GM23338 (cell line): Measurements from ENCODE around the gene MAGI1. TPM values are rescaled to one million over a fixed set of nuclear protein-coding genes. Genes with fewer than 3 reads are reported as not detected.
"Not testable (repeated sequence)": the region's sequence is repeated elsewhere in the genome, so short reads cannot be mapped to it uniquely, and the experiment has no call there.

Source experiments
- ATAC-seq: fragments of 200-7000 bp; cut with Tn5 transposase; 3 replicates; pipeline ENCODE4 v1.9.1; 2020
- DNase-seq: peaks from one replicate; pipeline ENCODE4 v3.0.0-alpha.2; 2015; ENCODE audit warnings: low spot score
- H2AFZ ChIP-seq: fragments of 200-600 bp; sonication (generic); 2 replicates; pipeline ENCODE4 v1.8.0; 2016; ENCODE audit warnings: antibody characterized with exemption, mild to moderate bottlenecking, moderate library complexity
- H3F3A ChIP-seq: fragments of 200-600 bp; sonication (generic); replicated peaks from 2 replicates; pipeline ENCODE4 v1.8.0; 2017; ENCODE audit warnings: antibody characterized with exemption, mixed run types, low read depth
- H3K27ac ChIP-seq: fragments of 200-600 bp; sonication (generic); 2 replicates; pipeline ENCODE4 v1.6.1; 2016; ENCODE audit warnings: low read depth
- H3K27me3 ChIP-seq: fragments of 200-600 bp; sonication (generic); 2 replicates; pipeline ENCODE4 v1.8.0; 2016; ENCODE audit warnings: mild to moderate bottlenecking, mixed run types, moderate library complexity; ENCODE audit not compliant: insufficient read depth
- H3K36me3 ChIP-seq: fragments of 200-600 bp; sonication (generic); 2 replicates; pipeline ENCODE4 v1.8.0; 2016; ENCODE audit warnings: mild to moderate bottlenecking; ENCODE audit not compliant: insufficient read depth
- H3K4me1 ChIP-seq: fragments of 200-600 bp; sonication (generic); 2 replicates; pipeline ENCODE4 v1.8.0; 2016; ENCODE audit warnings: mild to moderate bottlenecking, moderate library complexity; ENCODE audit not compliant: insufficient read depth
- H3K4me2 ChIP-seq: fragments of 200-600 bp; sonication (generic); 2 replicates; pipeline ENCODE4 v1.7.1; 2017; ENCODE audit warnings: mixed run types
- H3K4me3 ChIP-seq: fragments of 200-600 bp; sonication (generic); 2 replicates; pipeline ENCODE4 v1.6.1; 2016; ENCODE audit warnings: mixed run types
- H3K79me2 ChIP-seq: fragments of 200-600 bp; sonication (generic); replicated peaks from 2 replicates; pipeline ENCODE4 v1.8.0; 2017; ENCODE audit warnings: mild to moderate bottlenecking; ENCODE audit not compliant: insufficient read depth
- H3K9me2 ChIP-seq: fragments of 200-600 bp; sonication (generic); 2 replicates; pipeline ENCODE4 v1.8.0; 2017; ENCODE audit not compliant: insufficient read depth
- H4K20me1 ChIP-seq: fragments of 200-600 bp; sonication (generic); replicated peaks from 2 replicates; pipeline ENCODE4 v1.8.0; 2017; ENCODE audit warnings: mild to moderate bottlenecking; ENCODE audit not compliant: insufficient read depth
- H3K27ac Mint-ChIP-seq: 2 replicates; pipeline ENCODE4 v1.8.0; 2020; ENCODE audit warnings: inconsistent platforms, mild to moderate bottlenecking, moderate library complexity, mixed read lengths
- H3K27me3 Mint-ChIP-seq: 3 replicates; pipeline ENCODE4 v1.8.0; 2022; ENCODE audit warnings: low read depth, mild to moderate bottlenecking, moderate library complexity, mixed read lengths, inconsistent platforms; ENCODE audit not compliant: insufficient read depth, poor library complexity
- H3K36me3 Mint-ChIP-seq: 3 replicates; pipeline ENCODE4 v1.8.0; 2021; ENCODE audit warnings: low read depth, mild to moderate bottlenecking, inconsistent platforms, moderate library complexity, mixed read lengths
- H3K4me1 Mint-ChIP-seq: 3 replicates; pipeline ENCODE4 v1.8.0; 2020; ENCODE audit warnings: mild to moderate bottlenecking, inconsistent platforms, mixed read lengths
- H3K4me3 Mint-ChIP-seq: 3 replicates; pipeline ENCODE4 v1.8.0; 2021; ENCODE audit warnings: moderate library complexity, mild to moderate bottlenecking, inconsistent platforms, mixed read lengths
- H3K9me3 Mint-ChIP-seq: 3 replicates; pipeline ENCODE4 v1.8.0; 2020; ENCODE audit warnings: moderate library complexity, mild to moderate bottlenecking, inconsistent platforms, mixed read lengths
- CREB1 ChIP-seq: fragments of 250-450 bp; sonication (Bioruptor Pico); IDR thresholded peaks from 2 replicates; pipeline ENCODE4 v1.5.0; 2020; ENCODE audit warnings: low read depth, mild to moderate bottlenecking, moderate library complexity
- CTCF ChIP-seq, 2 experiments: fragments of 200-600 bp in 1 of 2; sonication (generic) in 1 of 2; conservative IDR thresholded peaks; 2 replicates each; pipeline versions ENCODE4 v1.5.1 to v1.6.1; 2016 to 2017; ENCODE audit warnings: antibody characterized with exemption in 2 of 2, low read depth in 2 of 2, mild to moderate bottlenecking in 2 of 2, moderate library complexity in 1 of 2
- ETS1 ChIP-seq: IDR thresholded peaks from 2 replicates; pipeline ENCODE4 v1.6.1; 2016; ENCODE audit warnings: antibody characterized with exemption
- EZH2 ChIP-seq: fragments of 200-600 bp; sonication (generic); IDR thresholded peaks from one replicate; pipeline ENCODE4 v1.8.0; 2017; ENCODE audit warnings: antibody characterized with exemption, mild to moderate bottlenecking, low read depth; ENCODE audit not compliant: unreplicated experiment
- EZH2phosphoT487 ChIP-seq: fragments of 200-600 bp; sonication (generic); IDR thresholded peaks from one replicate; pipeline ENCODE4 v1.8.1; 2018; ENCODE audit warnings: antibody characterized with exemption; ENCODE audit not compliant: unreplicated experiment
- JUNB ChIP-seq: IDR thresholded peaks from one replicate; pipeline ENCODE4 v1.6.1; 2016; ENCODE audit warnings: antibody characterized with exemption; ENCODE audit not compliant: unreplicated experiment
- POLR2AphosphoS5 ChIP-seq: IDR thresholded peaks from 2 replicates; pipeline ENCODE4 v1.6.1; 2016; ENCODE audit warnings: antibody characterized with exemption, low read depth
- REST ChIP-seq: IDR thresholded peaks from one replicate; pipeline ENCODE4 v1.6.1; 2018; ENCODE audit warnings: antibody characterized with exemption; ENCODE audit not compliant: unreplicated experiment
- STAT1 ChIP-seq: IDR thresholded peaks from one replicate; pipeline ENCODE4 v1.6.1; 2016; ENCODE audit warnings: antibody characterized with exemption; ENCODE audit not compliant: unreplicated experiment
- ZNF114 ChIP-seq: fragments of 250-450 bp; sonication (Bioruptor Pico); IDR thresholded peaks from 2 replicates; pipeline ENCODE4 v1.5.0; 2020; ENCODE audit warnings: mild to moderate bottlenecking, moderate library complexity
- ZNF331 ChIP-seq: fragments of 250-450 bp; sonication (Bioruptor Pico); IDR thresholded peaks from 2 replicates; pipeline ENCODE4 v1.5.0; 2020; ENCODE audit warnings: low read depth, mild to moderate bottlenecking, moderate library complexity
- polyA plus RNA-seq: library from polyadenylated mRNA; unstranded; fragments of >200 nt; fragmentation: Nextera tagmentation; extraction: Ambion mirVana; gene quantifications from 2 replicates; pipeline ENCODE4 v1.2.1, GENCODE V29; 2016
- total RNA-seq: library from RNA; depleted of rRNA; stranded (reverse); fragments of >200 nt; shearing (Covaris generic); gene quantifications from 2 replicates; pipeline ENCODE4 v1.2.3, GENCODE V29; 2014

MAGI1 gene
- total and polyA plus RNA-seq, 2 experiments from 2014 or later = 27.4 to 71.2 TPM

DNA sequence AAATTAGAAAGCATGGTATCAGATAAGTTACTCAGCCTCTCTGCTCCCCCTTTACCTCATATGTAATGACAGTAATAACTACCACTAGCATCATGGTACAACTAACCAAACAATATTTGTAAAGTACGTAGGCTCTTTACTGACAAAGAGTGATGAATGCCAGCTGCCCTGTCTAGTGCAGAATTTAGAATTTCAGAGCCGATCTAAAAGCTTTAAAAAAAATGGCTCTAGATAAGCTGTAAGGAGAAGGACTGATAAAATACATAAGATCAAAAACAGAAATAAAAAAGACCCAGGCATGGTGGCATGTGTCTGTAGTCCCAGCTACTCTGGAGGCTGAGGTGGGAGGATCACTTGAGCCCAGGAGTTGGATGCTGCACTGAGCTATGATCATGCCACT is 424.1 kb downstream of the MAGI1 start (continued):
- TF ChIP-seq ETS1 (no peak), JUNB (no peak), REST (no peak), EZH2phosphoT487 (no peak), POLR2AphosphoS5 (no peak)

DNA sequence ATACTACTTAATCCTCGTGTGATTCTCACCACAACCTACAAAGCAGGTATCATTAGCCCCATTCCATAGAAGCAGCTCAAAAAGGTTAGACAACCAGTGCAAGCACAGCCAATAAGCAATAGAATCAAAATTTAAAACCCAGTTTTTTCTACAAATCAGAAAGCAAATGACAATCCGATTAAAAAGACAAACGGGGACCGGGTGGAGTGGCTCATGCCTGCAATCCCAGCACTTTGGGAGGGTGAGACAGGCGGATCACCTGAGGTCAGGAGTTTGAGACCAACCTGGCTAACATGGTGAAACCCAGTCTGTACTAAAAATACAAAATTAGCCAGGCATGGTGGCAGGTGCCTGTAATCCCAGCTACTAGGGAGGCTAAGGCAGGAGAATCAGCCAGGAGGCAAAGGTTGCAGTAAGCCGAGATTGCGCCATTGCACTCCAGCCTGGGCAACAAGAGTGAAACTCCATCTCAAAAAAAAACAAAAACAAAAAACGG is 430.7 kb downstream of the MAGI1 start:
- not testable (repeated sequence) for H3K27me3 Mint-ChIP-seq, H2AFZ ChIP-seq, H3K36me3 ChIP-seq, H3K9me3 Mint-ChIP-seq, H3F3A ChIP-seq, H3K4me3 Mint-ChIP-seq, H3K27ac ChIP-seq, H3K9me2 ChIP-seq, DNase-seq, H4K20me1 ChIP-seq, H3K36me3 Mint-ChIP-seq, H3K79me2 ChIP-seq, H3K4me3 ChIP-seq, H3K27ac Mint-ChIP-seq, ATAC-seq, H3K27me3 ChIP-seq
- H3K4me2 ChIP-seq = 0 out of 2 replicates have a peak overlapping the region, but pooled peaks have one; percentile 2
- peak; percentile 30; the same call in 1 of the 2 replicates for TF ChIP-seq POLR2AphosphoS5
- peaks cover 26% of the 10 kb centered on the region for H3K4me1 Mint-ChIP-seq
- H3K4me1 ChIP-seq = peaks cover 30% of the 10 kb centered on the region

- no peaks in the 10 kb centered on the region for H3K36me3 ChIP-seq
- no peaks in the 10 kb centered on the region for H3F3A ChIP-seq
- Mint-ChIP-seq H3K36me3 (no peaks in the 10 kb centered on the region), H3K4me1 (peaks cover 26% of the 10 kb centered on the region), H3K27me3 (no peaks in the 10 kb centered on the region), H3K4me3 (no peak overlapping the region), H3K9me3 (no peaks in the 10 kb centered on the region), H3K27ac (no peak overlapping the region; the same call in 1 of the 2 replicates)
- DNase-seq (no peak), ATAC-seq (peak; percentile 62)
- no peaks in the 10 kb centered on the region for H3K9me2 ChIP-seq
- peaks cover 30% of the 10 kb centered on the region for H3K4me1 ChIP-seq
- H3K27me3 ChIP-seq = no peaks in the 10 kb centered on the region
- peaks cover 4% of the 10 kb centered on the region; the same call in 1 of the 2 replicates for H3K79me2 ChIP-seq
- no peaks in the 10 kb centered on the region for H4K20me1 ChIP-seq
- 0 out of 2 replicates have a peak overlapping the region, but pooled peaks have one; percentile 2 for H3K4me2 ChIP-seq
- no peak overlapping the region for H2AFZ ChIP-seq
- 0 out of 2 replicates have a peak overlapping the region, but pooled peaks have one; percentile 28 for H3K27ac ChIP-seq
- no peak overlapping the region for H3K4me3 ChIP-seq
- TF ChIP-seq CREB1 (CRISPR knock-in tag) (no peak), JUNB (no peak), REST (no peak), POLR2AphosphoS5 (no peak), ZNF331 (CRISPR knock-in tag) (no peak), ZNF114 (CRISPR knock-in tag) (no peak), ETS1 (no peak), STAT1 (no peak), CTCF (conservative IDR thresholded peaks at IDR 0.05; ENCODE audit: low read depth in 2 of 2) (no peak), EZH2 (no peak)
Observed at GRCh38 chr3:65607101-65607500, 431.6 kb downstream of the MAGI1 start.
